OCI-LY1 (cell line): Measurements from ENCODE around the gene ASPHD1.

Experiments
- EZH2 ChIP-seq: fragments of 200-600 bp; sonication (generic), shearing (Covaris generic); IDR thresholded peaks from 2 replicates; pipeline ENCODE4 v1.8.0; 2017; ENCODE audit warnings: borderline replicate concordance, mixed run types, mild to moderate bottlenecking, antibody characterized with exemption, low read length, moderate library complexity, mixed read lengths
- TF ChIP-seq, protein P1 (sequence below): fragments of 200-600 bp; sonication (generic), shearing (Covaris generic); IDR thresholded peaks from 2 replicates; pipeline ENCODE4 v1.5.1; 2017; ENCODE audit warnings: mild to moderate bottlenecking, antibody characterized with exemption, low read length, moderate library complexity, mixed read lengths

DNA sequence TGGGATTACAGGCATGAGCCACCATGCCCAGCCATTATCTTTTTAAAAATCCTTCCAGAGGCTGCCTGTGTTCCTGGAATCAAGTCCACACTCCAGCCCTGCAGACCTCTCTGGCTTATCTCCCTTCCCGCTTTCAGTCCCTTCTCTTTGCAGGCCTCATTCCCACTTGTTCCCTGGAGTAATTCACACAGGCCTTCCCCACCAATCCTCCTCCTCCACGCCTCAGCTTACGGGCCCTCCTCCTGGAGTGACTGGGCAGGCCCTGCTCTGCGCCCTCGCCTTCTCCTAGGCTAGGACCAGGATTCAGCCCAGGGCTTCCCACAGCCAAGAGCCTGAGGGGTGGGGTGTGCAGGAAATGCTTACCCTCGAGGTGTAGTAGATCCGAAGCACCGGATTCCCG, 40.1 kb upstream of the ASPHD1 start:
- no peak for TF ChIP-seq EZH2
- TF ChIP-seq, protein P1, sequence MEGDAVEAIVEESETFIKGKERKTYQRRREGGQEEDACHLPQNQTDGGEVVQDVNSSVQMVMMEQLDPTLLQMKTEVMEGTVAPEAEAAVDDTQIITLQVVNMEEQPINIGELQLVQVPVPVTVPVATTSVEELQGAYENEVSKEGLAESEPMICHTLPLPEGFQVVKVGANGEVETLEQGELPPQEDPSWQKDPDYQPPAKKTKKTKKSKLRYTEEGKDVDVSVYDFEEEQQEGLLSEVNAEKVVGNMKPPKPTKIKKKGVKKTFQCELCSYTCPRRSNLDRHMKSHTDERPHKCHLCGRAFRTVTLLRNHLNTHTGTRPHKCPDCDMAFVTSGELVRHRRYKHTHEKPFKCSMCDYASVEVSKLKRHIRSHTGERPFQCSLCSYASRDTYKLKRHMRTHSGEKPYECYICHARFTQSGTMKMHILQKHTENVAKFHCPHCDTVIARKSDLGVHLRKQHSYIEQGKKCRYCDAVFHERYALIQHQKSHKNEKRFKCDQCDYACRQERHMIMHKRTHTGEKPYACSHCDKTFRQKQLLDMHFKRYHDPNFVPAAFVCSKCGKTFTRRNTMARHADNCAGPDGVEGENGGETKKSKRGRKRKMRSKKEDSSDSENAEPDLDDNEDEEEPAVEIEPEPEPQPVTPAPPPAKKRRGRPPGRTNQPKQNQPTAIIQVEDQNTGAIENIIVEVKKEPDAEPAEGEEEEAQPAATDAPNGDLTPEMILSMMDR: no peak
